NCI-H510A treated with DMSO at 0.1 percent for 48 hours (cell line): ENCODE results near the gene MXD1.
"Not testable (repeated sequence)": the region's sequence is repeated elsewhere in the genome, so short reads cannot be mapped to it uniquely, and the experiment has no call there.

Experiments
- DNase-seq: peaks from one replicate; lab custom pipeline; 2025; lab: John Stamatoyannopoulos, UW

Gene MXD1, protein sequence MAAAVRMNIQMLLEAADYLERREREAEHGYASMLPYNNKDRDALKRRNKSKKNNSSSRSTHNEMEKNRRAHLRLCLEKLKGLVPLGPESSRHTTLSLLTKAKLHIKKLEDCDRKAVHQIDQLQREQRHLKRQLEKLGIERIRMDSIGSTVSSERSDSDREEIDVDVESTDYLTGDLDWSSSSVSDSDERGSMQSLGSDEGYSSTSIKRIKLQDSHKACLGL

GRCh38 chr2:69914950-69915945, at the start of gene MXD1:
Gene MXD1, plus strand, starts transcription at chr2:69915109. Its CDS starts 222 bp downstream, at chr2:69915331.
- DNase-seq = no peak

GRCh38 chr2:69888451-69888850, 26.5 kb upstream of the MXD1 start:
- no peak for DNase-seq

GRCh38 chr2:69889302-69889701, 25.6 kb upstream of the MXD1 start:
- no peak for DNase-seq

DNA sequence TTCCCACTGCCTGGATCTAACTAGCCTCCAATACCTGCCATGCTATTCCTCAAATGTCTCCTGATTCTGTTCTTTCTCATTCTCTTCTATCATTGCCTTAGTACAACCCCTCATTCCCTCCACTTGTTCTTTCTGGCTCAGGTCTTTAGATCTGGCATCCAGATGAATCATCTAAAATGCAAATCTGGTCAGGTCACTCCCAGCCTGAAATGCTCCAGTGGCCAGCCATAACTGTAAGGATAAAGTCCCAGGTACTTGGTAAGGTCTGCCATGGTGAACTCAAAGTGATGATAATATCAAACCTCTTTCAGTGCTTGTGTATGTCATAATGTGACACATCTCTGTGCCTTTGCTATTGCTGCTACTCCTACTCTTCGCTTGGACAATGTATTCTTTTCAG, 24.0 kb upstream of the MXD1 start:
- no peak for DNase-seq

GRCh38 chr2:69892838-69893424, 22.0 kb upstream of the MXD1 start:
- not testable (repeated sequence) for DNase-seq

GRCh38 chr2:69893684-69894551, 21.0 kb upstream of the MXD1 start, which contains the start of gene SNRNP27:
Gene SNRNP27, plus strand, starts transcription at chr2:69893956. Its CDS starts 29 bp downstream, at chr2:69893985.
- peak; percentile 74 for DNase-seq

DNA sequence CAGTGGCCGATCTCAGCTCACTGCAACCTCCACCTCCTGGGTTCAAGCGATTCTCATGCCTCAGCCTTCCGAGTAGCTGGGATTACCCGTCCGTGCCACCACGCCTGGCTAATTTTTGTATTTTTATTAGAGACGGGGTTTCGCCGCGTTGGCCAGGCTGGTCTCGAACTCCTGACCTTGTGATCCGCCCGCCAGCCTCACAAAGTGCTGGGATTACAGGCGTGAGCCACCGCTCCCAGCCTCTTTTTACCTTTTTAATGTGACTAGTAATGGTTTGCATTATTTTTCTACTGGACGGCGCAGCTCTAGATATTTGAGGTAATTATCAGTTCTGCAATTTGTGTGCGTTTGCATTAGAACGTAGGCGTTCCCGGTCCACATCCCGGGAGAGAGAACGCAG, 20.2 kb upstream of the MXD1 start:
- DNase-seq = not testable (repeated sequence)

- no peak for DNase-seq
Observed at GRCh38 chr2:69902213-69902922, 12.5 kb upstream of the MXD1 start.

DNA sequence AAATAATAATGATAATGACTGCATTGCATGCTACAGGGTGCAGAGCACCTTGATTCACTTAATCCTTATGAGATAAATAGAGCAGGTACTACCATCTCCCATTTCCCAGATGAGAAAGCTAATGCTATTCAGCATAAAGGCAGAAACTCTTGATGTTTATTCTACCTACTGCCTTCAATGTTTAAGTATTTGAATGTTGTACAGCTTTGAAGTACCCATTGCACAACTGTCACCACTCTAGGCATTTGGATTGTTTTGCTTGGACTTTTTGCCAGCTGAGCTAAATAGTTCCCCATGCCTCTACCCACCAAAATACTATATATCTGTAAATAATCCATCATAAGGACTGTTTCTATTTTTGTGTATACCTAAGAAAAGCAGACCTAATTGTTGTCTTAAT, 7.7 kb upstream of the MXD1 start:
- DNase-seq = no peak

GRCh38 chr2:69911985-69912563, 2.8 kb upstream of the MXD1 start:
- peak; percentile 75 for DNase-seq

- DNase-seq = peak; percentile 99
Observed at GRCh38 chr2:69914164-69914949, 552 bp upstream of the MXD1 start.

DNA sequence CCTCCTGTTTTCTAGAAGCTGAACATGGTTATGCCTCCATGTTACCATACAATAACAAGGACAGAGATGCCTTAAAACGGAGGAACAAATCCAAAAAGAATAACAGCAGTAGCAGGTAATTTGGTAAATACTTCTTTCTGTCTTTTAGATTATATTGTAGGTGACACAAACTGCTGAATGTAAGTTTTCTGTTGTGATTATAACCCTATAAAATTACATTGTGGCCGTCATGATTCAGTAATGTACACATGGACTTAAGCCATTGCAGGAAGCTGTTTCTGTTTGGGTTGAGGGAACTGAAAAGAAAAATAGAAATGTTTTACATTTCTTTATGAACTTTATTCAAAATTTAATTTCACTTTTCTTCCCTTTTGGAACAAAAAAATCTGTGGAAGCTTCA, 1.2 kb downstream of the MXD1 start:
- no peak for DNase-seq

- no peak for DNase-seq
Observed at GRCh38 chr2:69917852-69918251, 2.9 kb downstream of the MXD1 start.

DNA sequence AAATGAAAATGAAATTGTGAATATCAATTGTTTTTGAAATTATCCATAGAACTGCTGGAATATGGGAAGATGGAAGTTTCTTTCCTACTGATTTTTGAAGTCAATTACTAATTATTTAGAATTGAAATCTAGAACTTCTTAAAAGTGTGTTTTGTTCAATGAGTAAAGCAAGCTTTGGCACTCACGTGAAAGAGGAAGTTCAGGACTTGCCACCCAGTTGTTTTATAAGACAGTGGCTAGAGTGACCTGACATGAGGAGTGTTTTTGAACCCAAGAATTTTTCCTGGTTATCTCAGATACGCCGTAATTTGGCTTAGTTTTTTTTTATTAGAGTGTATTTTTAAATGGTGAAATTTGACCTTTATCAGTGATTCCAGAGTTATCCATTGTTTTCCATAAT, 3.5 kb downstream of the MXD1 start:
- no peak for DNase-seq

DNA sequence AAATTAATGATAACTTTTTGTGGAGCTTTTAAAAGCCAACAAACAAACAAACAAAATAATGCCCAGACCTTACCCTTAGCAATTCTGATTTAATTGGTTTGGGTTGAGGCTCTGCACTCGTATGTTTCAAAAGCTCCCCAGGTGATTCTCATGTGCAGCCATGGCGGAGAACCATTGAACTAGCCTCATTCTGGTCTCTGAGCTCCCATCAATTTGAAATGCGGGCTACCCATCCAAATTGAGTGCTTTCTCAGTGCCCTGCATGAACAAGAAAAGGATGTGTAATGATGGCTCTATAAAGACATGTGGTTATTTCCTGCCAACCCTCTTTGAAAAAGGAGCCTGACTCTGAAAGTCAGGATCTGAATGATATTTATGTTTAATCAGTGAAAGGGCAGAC, 8.2 kb downstream of the MXD1 start:
- no peak for DNase-seq

GRCh38 chr2:69926849-69927515, 12.1 kb downstream of the MXD1 start:
- no peak for DNase-seq

GRCh38 chr2:69931832-69932595, 17.1 kb downstream of the MXD1 start:
- no peak for DNase-seq

DNA sequence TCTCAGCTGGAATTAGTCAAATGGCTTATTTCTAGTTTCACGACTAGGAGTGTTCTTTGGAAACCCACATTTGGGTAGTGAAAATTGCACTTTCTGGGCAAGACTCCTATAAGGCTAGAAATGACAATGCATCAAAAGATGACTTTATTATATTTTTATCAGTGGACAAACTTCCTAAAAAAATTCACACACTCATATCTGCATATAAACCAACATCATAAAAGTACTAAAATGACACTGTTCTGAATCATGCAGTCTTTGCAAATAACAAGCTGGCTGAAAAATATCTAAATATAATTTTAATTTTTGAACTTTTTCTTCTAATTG, 17.6 kb downstream of the MXD1 start:
- DNase-seq = no peak
